OCI-LY1 (cell line): ENCODE measurements around the gene PACRG.

Experiments
- EZH2 ChIP-seq: fragments of 200-600 bp; sonication (generic), shearing (Covaris generic); IDR thresholded peaks from 2 replicates; pipeline ENCODE4 v1.8.0; 2017; ENCODE audit warnings: borderline replicate concordance, mixed run types, mild to moderate bottlenecking, antibody characterized with exemption, low read length, moderate library complexity, mixed read lengths
- TF ChIP-seq, protein P1 (sequence below): fragments of 200-600 bp; sonication (generic), shearing (Covaris generic); IDR thresholded peaks from 2 replicates; pipeline ENCODE4 v1.5.1; 2017; ENCODE audit warnings: mild to moderate bottlenecking, antibody characterized with exemption, low read length, moderate library complexity, mixed read lengths

DNA sequence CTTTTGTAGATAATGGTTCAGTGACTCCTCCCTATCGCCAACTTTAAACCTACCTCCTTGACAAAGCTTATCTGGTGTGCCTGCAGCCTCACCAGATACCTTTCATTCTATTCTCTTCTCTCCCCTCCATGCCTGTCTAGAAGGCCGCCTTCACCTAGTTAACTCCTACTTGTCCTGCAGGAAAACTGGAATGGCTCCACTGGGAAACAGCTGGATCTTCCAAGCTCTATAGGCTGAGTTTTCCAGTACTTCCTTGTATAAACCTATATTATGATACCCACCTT lies 6.4 kb upstream of the PACRG start:
- TF ChIP-seq, protein P1, sequence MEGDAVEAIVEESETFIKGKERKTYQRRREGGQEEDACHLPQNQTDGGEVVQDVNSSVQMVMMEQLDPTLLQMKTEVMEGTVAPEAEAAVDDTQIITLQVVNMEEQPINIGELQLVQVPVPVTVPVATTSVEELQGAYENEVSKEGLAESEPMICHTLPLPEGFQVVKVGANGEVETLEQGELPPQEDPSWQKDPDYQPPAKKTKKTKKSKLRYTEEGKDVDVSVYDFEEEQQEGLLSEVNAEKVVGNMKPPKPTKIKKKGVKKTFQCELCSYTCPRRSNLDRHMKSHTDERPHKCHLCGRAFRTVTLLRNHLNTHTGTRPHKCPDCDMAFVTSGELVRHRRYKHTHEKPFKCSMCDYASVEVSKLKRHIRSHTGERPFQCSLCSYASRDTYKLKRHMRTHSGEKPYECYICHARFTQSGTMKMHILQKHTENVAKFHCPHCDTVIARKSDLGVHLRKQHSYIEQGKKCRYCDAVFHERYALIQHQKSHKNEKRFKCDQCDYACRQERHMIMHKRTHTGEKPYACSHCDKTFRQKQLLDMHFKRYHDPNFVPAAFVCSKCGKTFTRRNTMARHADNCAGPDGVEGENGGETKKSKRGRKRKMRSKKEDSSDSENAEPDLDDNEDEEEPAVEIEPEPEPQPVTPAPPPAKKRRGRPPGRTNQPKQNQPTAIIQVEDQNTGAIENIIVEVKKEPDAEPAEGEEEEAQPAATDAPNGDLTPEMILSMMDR = no peak
- no peak for TF ChIP-seq EZH2
